ENCODE measurements around the gene TAX1BP3. TPM values are rescaled to one million over a fixed set of nuclear protein-coding genes. Genes with fewer than 3 reads are reported as not detected.

Gene TAX1BP3
- total RNA-seq, 1 experiment from 2014 or later, result 50.0 TPM

DNA sequence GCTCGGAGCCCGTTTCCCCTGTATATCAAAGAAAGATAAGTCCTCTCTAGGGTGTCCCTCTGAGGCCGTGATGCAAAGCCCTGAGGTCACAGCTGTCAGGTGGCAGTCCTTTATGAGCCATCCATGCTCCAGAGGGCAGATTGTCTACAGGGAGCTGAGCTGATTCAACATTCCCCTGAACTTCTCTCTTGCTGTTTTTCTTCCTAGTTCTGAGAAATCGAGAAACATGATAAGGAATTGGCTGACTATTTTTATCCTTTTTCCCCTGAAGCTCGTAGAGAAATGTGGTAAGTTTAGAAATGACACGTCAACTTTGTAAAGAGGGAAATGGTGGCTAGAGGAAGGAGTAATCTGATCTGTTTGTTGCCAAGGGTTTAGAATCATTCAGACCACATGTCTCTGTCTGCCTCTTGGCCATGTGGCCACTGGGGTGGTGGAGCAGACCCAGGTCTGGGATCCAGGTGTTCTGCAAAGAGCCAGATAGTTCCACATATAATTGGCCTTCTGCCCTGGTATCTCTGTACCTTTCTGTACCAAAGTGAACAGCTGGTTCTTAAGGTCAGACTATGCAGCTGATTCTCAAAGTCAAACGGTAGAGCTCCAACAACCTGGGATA, 28.3 kb downstream of the TAX1BP3 start:
- POLR2A ChIA-PET, result no interaction called here

More for the DNA sequence above, 28.3 kb downstream of the TAX1BP3 start:
- Histone ChIP-seq H3K27me3 (ENCODE audit: insufficient read depth, low read length) (no peaks in the 10 kb centered on the region), H2AFZ (ENCODE audit: low read depth, low read length, poor library complexity, severe bottlenecking) (no peak overlapping the region), H3K9ac (ENCODE audit: low read length) (no peak overlapping the region), H3K4me3 (replicated peaks in 1 of 2; ENCODE audit: low read depth in 1 of 2, low read length in 2 of 2) (no peak overlapping the region), H3K79me2 (ENCODE audit: insufficient read depth, low read length) (peaks cover 8% of the 10 kb centered on the region; the same call in 1 of the 2 replicates), H4K20me1 (ENCODE audit: insufficient read depth) (no peaks in the 10 kb centered on the region), H3K36me3 (ENCODE audit: control insufficient read depth in 1 of 2, insufficient read depth in 2 of 2, low read length in 2 of 2) (no peaks in the 10 kb centered on the region), H3K4me1 (ENCODE audit: control insufficient read depth in 1 of 2, insufficient read depth in 2 of 2, low read length in 2 of 2) (peaks cover 0 to 8% of the 10 kb centered on the region in 2 experiments; a peak in 1 of 4 replicates), H3K27ac (ENCODE audit: low read depth, low read length) (no peak overlapping the region), H3K9me3 (ENCODE audit: control insufficient read depth in 1 of 2, insufficient read depth in 1 of 2, low read depth in 1 of 2, low read length in 2 of 2) (no peaks in the 10 kb centered on the region), H3K4me2 (ENCODE audit: low read length) (no peak overlapping the region), H3K9me2 (ENCODE audit: insufficient read depth) (no peaks in the 10 kb centered on the region)
- TF ChIP-seq POLR2A (IDR thresholded peaks at IDR 0.05; ENCODE audit: borderline replicate concordance, extremely low read depth, insufficient read depth, insufficient read length) (no peak), ZBTB33 (IDR thresholded peaks at IDR 0.05; ENCODE audit: extremely low read depth, insufficient replicate concordance, low read length) (no peak), POLR2AphosphoS5 (IDR thresholded peaks at IDR 0.05; ENCODE audit: low read depth, low read length) (no peak), SIN3A (IDR thresholded peaks at IDR 0.05; ENCODE audit: low read depth) (no peak), YY1 (IDR thresholded peaks at IDR 0.05; ENCODE audit: extremely low read depth, insufficient replicate concordance, low read depth, low read length) (no peak), CEBPB (IDR thresholded peaks at IDR 0.05; ENCODE audit: low read depth) (no peak), RAD21 (IDR thresholded peaks at IDR 0.05; ENCODE audit: low read depth) (no peak), ELF1 (IDR thresholded peaks at IDR 0.05; ENCODE audit: borderline replicate concordance, low read depth) (no peak), EZH2phosphoT487 (IDR thresholded peaks at IDR 0.05; ENCODE audit: borderline replicate concordance) (no peak), FOSL1 (IDR thresholded peaks at IDR 0.05; ENCODE audit: low read depth) (no peak), CBX3 (IDR thresholded peaks at IDR 0.05; ENCODE audit: low read depth) (no peak)
- TF ChIP-seq, protein P1, sequence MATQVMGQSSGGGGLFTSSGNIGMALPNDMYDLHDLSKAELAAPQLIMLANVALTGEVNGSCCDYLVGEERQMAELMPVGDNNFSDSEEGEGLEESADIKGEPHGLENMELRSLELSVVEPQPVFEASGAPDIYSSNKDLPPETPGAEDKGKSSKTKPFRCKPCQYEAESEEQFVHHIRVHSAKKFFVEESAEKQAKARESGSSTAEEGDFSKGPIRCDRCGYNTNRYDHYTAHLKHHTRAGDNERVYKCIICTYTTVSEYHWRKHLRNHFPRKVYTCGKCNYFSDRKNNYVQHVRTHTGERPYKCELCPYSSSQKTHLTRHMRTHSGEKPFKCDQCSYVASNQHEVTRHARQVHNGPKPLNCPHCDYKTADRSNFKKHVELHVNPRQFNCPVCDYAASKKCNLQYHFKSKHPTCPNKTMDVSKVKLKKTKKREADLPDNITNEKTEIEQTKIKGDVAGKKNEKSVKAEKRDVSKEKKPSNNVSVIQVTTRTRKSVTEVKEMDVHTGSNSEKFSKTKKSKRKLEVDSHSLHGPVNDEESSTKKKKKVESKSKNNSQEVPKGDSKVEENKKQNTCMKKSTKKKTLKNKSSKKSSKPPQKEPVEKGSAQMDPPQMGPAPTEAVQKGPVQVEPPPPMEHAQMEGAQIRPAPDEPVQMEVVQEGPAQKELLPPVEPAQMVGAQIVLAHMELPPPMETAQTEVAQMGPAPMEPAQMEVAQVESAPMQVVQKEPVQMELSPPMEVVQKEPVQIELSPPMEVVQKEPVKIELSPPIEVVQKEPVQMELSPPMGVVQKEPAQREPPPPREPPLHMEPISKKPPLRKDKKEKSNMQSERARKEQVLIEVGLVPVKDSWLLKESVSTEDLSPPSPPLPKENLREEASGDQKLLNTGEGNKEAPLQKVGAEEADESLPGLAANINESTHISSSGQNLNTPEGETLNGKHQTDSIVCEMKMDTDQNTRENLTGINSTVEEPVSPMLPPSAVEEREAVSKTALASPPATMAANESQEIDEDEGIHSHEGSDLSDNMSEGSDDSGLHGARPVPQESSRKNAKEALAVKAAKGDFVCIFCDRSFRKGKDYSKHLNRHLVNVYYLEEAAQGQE (IDR thresholded peaks at IDR 0.05; ENCODE audit: low read depth), result no peak
- CTCF ChIA-PET, result no interaction called here
- ATAC-seq, result no peak
- RAD21 ChIA-PET (ENCODE audit: low non-redundant PET in 1 of 2, low total read pairs in 2 of 2, uncharacterized antibody in 2 of 2, unreplicated experiment in 2 of 2), result no interaction called here
- DNase-seq (ENCODE audit: low read depth, low spot score), result no peak
- no TSS peak for BruUV-seq (replicated peaks)
- intact Hi-C loops (cut with micrococcal nuclease), result loop anchor here (5.0 kb wide), 1 partner anchor 103 kb away; no protein-coding TSS in a partner anchor
